ENCODE data around the gene KCNJ5.
"Not testable (repeated sequence)": the region's sequence is repeated elsewhere in the genome, so short reads cannot be mapped to it uniquely, and the experiment has no call there.

KCNJ5 gene

GRCh38 chr11:128907585-128907984 is 16.4 kb downstream of the KCNJ5 start:
- H3K4me3 ChIP-seq (ENCODE audit: low read depth, low read length) = no peak overlapping the region
- no peak for DNase-seq (ENCODE audit: low read depth)

GRCh38 chr11:128908391-128909246 is 17.5 kb downstream of the KCNJ5 start:
- DNase-seq (ENCODE audit: low read depth) = no peak
- no peak overlapping the region for H3K4me3 ChIP-seq (ENCODE audit: low read depth, low read length)

- no peak for DNase-seq (ENCODE audit: low read depth)
- no peak overlapping the region for H3K4me3 ChIP-seq (ENCODE audit: low read depth, low read length)
Observed at GRCh38 chr11:128909438-128910125, 18.4 kb downstream of the KCNJ5 start.

- H3K4me3 ChIP-seq (ENCODE audit: low read depth, low read length) = no peak overlapping the region
- no peak for DNase-seq (ENCODE audit: low read depth)
Observed at GRCh38 chr11:128910576-128910975, 19.4 kb downstream of the KCNJ5 start.

- no peak for DNase-seq (ENCODE audit: low read depth)
- H3K4me3 ChIP-seq (ENCODE audit: low read depth, low read length) = no peak overlapping the region
Observed at GRCh38 chr11:128911239-128911638, 20.1 kb downstream of the KCNJ5 start.

- no peak for DNase-seq (ENCODE audit: low read depth)
Observed at GRCh38 chr11:128911701-128912100, 20.5 kb downstream of the KCNJ5 start.

GRCh38 chr11:128913806-128914205 is 22.6 kb downstream of the KCNJ5 start:
- no peak for DNase-seq (ENCODE audit: low read depth)
- no peak overlapping the region for H3K4me3 ChIP-seq (ENCODE audit: low read depth, low read length)

More at GRCh38 chr11:128911701-128912100, 20.5 kb downstream of the KCNJ5 start:
- H3K4me3 ChIP-seq (ENCODE audit: low read depth, low read length) = no peak overlapping the region

GRCh38 chr11:128914216-128915148 is 23.3 kb downstream of the KCNJ5 start:
- DNase-seq (ENCODE audit: low read depth) = no peak
- H3K4me3 ChIP-seq (ENCODE audit: low read depth, low read length) = no peak overlapping the region

- DNase-seq (ENCODE audit: low read depth) = no peak
- no peak overlapping the region for H3K4me3 ChIP-seq (ENCODE audit: low read depth, low read length)
Observed at GRCh38 chr11:128915149-128915521, 24.0 kb downstream of the KCNJ5 start.

GRCh38 chr11:128916037-128916572 is 24.9 kb downstream of the KCNJ5 start:
- no peak for DNase-seq (ENCODE audit: low read depth)

GRCh38 chr11:128916681-128917080 is 25.5 kb downstream of the KCNJ5 start:
- DNase-seq (ENCODE audit: low read depth) = no peak
- H3K4me3 ChIP-seq (ENCODE audit: low read depth, low read length) = no peak overlapping the region

More at GRCh38 chr11:128916037-128916572, 24.9 kb downstream of the KCNJ5 start:
- H3K4me3 ChIP-seq (ENCODE audit: low read depth, low read length) = no peak overlapping the region

- DNase-seq (ENCODE audit: low read depth) = no peak
- no peak overlapping the region for H3K4me3 ChIP-seq (ENCODE audit: low read depth, low read length)
Observed at GRCh38 chr11:128917144-128917724, 26.1 kb downstream of the KCNJ5 start.

GRCh38 chr11:128919216-128919615 is 28.1 kb downstream of the KCNJ5 start:
- no peak for DNase-seq (ENCODE audit: low read depth)
- no peak overlapping the region for H3K4me3 ChIP-seq (ENCODE audit: low read depth, low read length)

GRCh38 chr11:128919635-128920034 is 28.5 kb downstream of the KCNJ5 start:
- not testable (repeated sequence) for DNase-seq (ENCODE audit: low read depth); H3K4me3 ChIP-seq (ENCODE audit: low read depth, low read length)

- DNase-seq (ENCODE audit: low read depth) = no peak
- no peak overlapping the region for H3K4me3 ChIP-seq (ENCODE audit: low read depth, low read length)
Observed at GRCh38 chr11:128920666-128921065, 29.5 kb downstream of the KCNJ5 start.

GRCh38 chr11:128921793-128922192 is 30.6 kb downstream of the KCNJ5 start:
- no peak overlapping the region for H3K4me3 ChIP-seq (ENCODE audit: low read depth, low read length)
- DNase-seq (ENCODE audit: low read depth) = no peak

- no peak for DNase-seq (ENCODE audit: low read depth)
- no peak overlapping the region for H3K4me3 ChIP-seq (ENCODE audit: low read depth, low read length)
Observed at GRCh38 chr11:128924104-128924503, 32.9 kb downstream of the KCNJ5 start.

GRCh38 chr11:128924510-128925249 is 33.5 kb downstream of the KCNJ5 start:
- DNase-seq (ENCODE audit: low read depth) = no peak
- H3K4me3 ChIP-seq (ENCODE audit: low read depth, low read length) = no peak overlapping the region

- DNase-seq (ENCODE audit: low read depth) = no peak
- H3K4me3 ChIP-seq (ENCODE audit: low read depth, low read length) = no peak overlapping the region
Observed at GRCh38 chr11:128925250-128925600, 34.1 kb downstream of the KCNJ5 start.
